Adrenal gland (tissue), 12 donors: Measurements from ENCODE around the gene SIN3A. TPM values are rescaled to one million over a fixed set of nuclear protein-coding genes. Genes with fewer than 3 reads are reported as not detected.

Experiments used
- DNase-seq, 7 donors: peaks; one replicate each; pipeline ENCODE4 v3.0.0-alpha.2; 2019 to 2020
- H3K27ac ChIP-seq, 5 donors: fragments of 200-600 bp; sonication (generic) in 4 of 5; 1 replicate in 3 of 5; 2 replicates in 2 of 5; pipeline versions ENCODE4 v1.5.1 to v1.8.0; 2016 to 2020; ENCODE audit warnings: mild to moderate bottlenecking in 1 of 5
- H3K27me3 ChIP-seq: fragments of 200-600 bp; 2 replicates; pipeline ENCODE4 v1.8.0; 2021
- H3K36me3 ChIP-seq, 2 donors: fragments of 200-600 bp; replicated peaks in 1 of 2; 1 replicate in 1 of 2; 2 replicates in 1 of 2; pipeline versions ENCODE4 v1.5.1 to v1.8.0; 2018 to 2022
- H3K4me1 ChIP-seq, 2 donors: fragments of 200-600 bp; replicated peaks in 1 of 2; 1 replicate in 1 of 2; 2 replicates in 1 of 2; pipeline versions ENCODE4 v1.5.1 to v1.8.0; 2018 to 2021
- H3K4me3 ChIP-seq, 4 donors: fragments of 200-600 bp; sonication (generic) in 3 of 4; one replicate each; pipeline ENCODE4 v1.5.1; 2016 to 2018
- H3K9me3 ChIP-seq, 3 donors: fragments of 200-600 bp; sonication (generic) in 1 of 3; replicated peaks in 1 of 3; 1 replicate in 2 of 3; 2 replicates in 1 of 3; pipeline versions ENCODE4 v1.5.1 to v1.8.0; 2016 to 2021
- POLR2A ChIP-seq, 2 donors: fragments of 450-650 bp; IDR thresholded peaks; one replicate each; pipeline ENCODE4 v1.6.1; 2017; ENCODE audit warnings: antibody characterized with exemption in 2 of 2, mild to moderate bottlenecking in 2 of 2, moderate library complexity in 1 of 2
- WGBS, 4 donors: extraction: QIAGEN DNeasy Blood & Tissue Kit in 2 of 4; methylation state at CpG; one replicate each; pipeline versions ENCODE4 v1.1.5 to v1.1.7; 2013 to 2017; 5-methylcytosine and 5-hydroxymethylcytosine counted together
- intact Hi-C, 2 donors: fragments of 100-400 bp; cut with DNase I; formaldehyde crosslinking; loops; one replicate each; pipeline versions ENCODE4 v1.14.1 to v1.15.0; 2022 to 2023
- polyA plus RNA-seq, 3 donors: library from polyadenylated mRNA; stranded (reverse); fragments of 200-250 nt in 2 of 3; fragments of 350-450 nt in 1 of 3; fragmentation: Illumina TruSeq in 1 of 3; extraction: RNeasy Lipid Tissue Mini Kit (QIAGEN cat#74804) in 1 of 3; gene quantifications; one replicate each; pipeline ENCODE4 v1.2.3, GENCODE V29; 2013 to 2014
- total RNA-seq, 9 donors: library from RNA; depleted of rRNA in 4 of 9; stranded (reverse); fragments of >200 nt in 4 of 9; fragments of 120-200 nt in 1 of 9; fragmentation: NEBNext Ultra II Directional in 1 of 9; extraction: Animal tissue kit (Norgen Biotek cat#: 25700) in 1 of 9; gene quantifications; one replicate each; pipeline versions ENCODE4 v1.1.0 to v1.2.4, GENCODE V29; 2013 to 2023
- TF ChIP-seq, protein P1 (sequence below), 6 experiments: fragments of 450-650 bp in 4 of 6; fragments of 200-600 bp in 2 of 6; sonication (generic) in 1 of 6; IDR thresholded peaks; 1 replicate in 5 of 6; 2 replicates in 1 of 6; pipeline versions ENCODE4 v1.5.1 to v1.8.0; 2016 to 2021; ENCODE audit warnings: antibody characterized with exemption in 6 of 6, mild to moderate bottlenecking in 2 of 6, moderate library complexity in 1 of 6
- donor health status: healthy with polysubstance abuse.
- donor health status: Bipolar disorder and iron deficiency.
- donor health status: DM: yes; HTN: yes; CAD: no.
- donor health status: DM: no; HTN: no; CAD: no.
- donor health status: DM: no; HTN: no; CAD: no.
- donor health status: DM: yes; HTN: yes; CAD: no.

Gene SIN3A
- total and polyA plus RNA-seq, 12 donors: 11.1 to 72.7 (median 32.0) TPM

DNA sequence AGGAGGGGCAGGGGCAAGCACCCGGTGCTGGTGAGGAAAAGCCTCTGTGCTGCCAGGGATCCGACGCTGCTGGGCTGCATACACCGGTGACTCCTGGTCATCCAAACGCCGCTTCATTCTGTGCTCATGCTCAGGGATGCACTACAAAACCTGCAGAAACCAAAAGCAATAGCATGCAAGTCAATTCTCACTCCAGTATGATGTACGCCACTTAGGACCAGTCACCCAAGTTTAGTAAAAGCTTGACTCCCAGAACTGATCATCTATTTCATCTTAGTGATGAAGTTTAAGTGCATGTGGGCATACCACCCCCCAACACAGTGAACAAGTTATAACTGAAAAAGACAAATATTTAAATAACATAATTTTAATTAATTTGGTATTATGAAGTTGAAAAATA lies 21.2 kb downstream of the SIN3A start:
- WGBS, 4 donors: 94 to 97% (median 95%) methylated on average over 4 to 7 of the region's 7 CpGs
- no peak for DNase-seq
- intact Hi-C loops: no loop called here
- Histone ChIP-seq H3K9me3 (no peaks in the 10 kb centered on the region), H3K27ac (no peak overlapping the region), H3K4me3 (no peak overlapping the region), H3K4me1 (peaks cover 0 to 5% of the 10 kb centered on the region in 2 donors), H3K27me3 (no peaks in the 10 kb centered on the region), H3K36me3 (peaks cover 0 to 25% of the 10 kb centered on the region in 2 donors)
- no peak for TF ChIP-seq POLR2A (IDR thresholded peaks at IDR 0.05)
- TF ChIP-seq, protein P1, sequence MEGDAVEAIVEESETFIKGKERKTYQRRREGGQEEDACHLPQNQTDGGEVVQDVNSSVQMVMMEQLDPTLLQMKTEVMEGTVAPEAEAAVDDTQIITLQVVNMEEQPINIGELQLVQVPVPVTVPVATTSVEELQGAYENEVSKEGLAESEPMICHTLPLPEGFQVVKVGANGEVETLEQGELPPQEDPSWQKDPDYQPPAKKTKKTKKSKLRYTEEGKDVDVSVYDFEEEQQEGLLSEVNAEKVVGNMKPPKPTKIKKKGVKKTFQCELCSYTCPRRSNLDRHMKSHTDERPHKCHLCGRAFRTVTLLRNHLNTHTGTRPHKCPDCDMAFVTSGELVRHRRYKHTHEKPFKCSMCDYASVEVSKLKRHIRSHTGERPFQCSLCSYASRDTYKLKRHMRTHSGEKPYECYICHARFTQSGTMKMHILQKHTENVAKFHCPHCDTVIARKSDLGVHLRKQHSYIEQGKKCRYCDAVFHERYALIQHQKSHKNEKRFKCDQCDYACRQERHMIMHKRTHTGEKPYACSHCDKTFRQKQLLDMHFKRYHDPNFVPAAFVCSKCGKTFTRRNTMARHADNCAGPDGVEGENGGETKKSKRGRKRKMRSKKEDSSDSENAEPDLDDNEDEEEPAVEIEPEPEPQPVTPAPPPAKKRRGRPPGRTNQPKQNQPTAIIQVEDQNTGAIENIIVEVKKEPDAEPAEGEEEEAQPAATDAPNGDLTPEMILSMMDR (IDR thresholded peaks at IDR 0.05): no peak

DNA sequence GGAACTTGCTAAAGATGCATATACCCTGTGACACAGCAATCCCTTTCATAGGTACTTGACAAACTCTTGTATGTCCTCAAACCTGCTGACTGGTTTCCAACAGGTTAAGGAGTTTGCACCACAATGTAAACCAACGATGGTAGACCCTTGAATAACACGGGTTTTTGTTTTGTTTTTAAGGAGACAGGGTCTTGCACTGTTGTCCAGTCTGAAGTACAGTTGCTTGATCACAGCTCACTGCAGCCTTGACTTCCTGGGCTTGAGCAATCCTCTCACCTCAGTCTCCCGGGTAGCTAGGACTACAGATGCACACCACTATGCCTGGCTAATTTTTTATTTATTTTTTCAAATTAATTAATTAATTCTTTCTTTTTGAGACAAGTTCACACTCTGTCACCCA lies 23.3 kb downstream of the SIN3A start:
- DNase-seq: no peak
- peaks cover 0 to 25% of the 10 kb centered on the region in 2 donors for H3K36me3 ChIP-seq
- no peak overlapping the region for H3K27ac ChIP-seq
- TF ChIP-seq POLR2A (IDR thresholded peaks at IDR 0.05): no peak
- TF ChIP-seq, protein P1 (IDR thresholded peaks at IDR 0.05): no peak
- no peaks in the 10 kb centered on the region for H3K9me3 ChIP-seq
- no peaks in the 10 kb centered on the region for H3K27me3 ChIP-seq
- WGBS, 4 donors: 83 to 92% (median 89%) methylated on average over 3 of the region's 3 CpGs
- H3K4me3 ChIP-seq: no peak overlapping the region
- no peaks in the 10 kb centered on the region for H3K4me1 ChIP-seq
- intact Hi-C loops: no loop called here

DNA sequence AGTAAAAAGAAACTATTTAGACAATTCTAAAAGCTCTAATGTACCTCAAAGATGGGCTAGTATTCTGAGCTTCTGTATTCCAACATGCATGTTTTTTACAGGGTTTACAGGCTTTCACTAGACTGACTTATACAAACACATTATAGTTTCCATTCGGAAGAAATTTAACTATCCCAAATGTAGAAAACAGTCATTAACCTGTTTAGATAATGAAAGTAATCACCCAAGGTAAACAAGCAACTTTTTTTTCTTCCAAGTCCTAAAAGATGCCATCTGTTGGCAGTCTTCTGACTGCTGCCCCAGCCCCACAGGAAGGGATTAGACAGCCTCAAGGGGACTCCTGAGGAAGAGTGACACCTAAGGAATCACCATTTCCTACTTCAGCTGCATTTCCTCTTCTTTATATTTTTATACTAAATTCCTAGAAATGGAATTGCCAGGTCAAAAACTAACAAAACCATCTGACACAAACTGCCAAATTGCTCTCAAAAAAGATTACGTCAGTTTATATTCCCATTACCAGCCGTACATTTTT lies 25.5 kb downstream of the SIN3A start:
- Histone ChIP-seq H3K27me3 (no peaks in the 10 kb centered on the region), H3K27ac (no peak overlapping the region), H3K9me3 (no peaks in the 10 kb centered on the region), H3K4me3 (no peak overlapping the region), H3K4me1 (no peaks in the 10 kb centered on the region), H3K36me3 (peaks cover 0 to 40% of the 10 kb centered on the region in 2 donors)
- TF ChIP-seq, protein P1 (IDR thresholded peaks at IDR 0.05): no peak
- TF ChIP-seq POLR2A (IDR thresholded peaks at IDR 0.05): no peak
- no peak for DNase-seq
- WGBS, 4 donors: 57 to 62% (median 61%) methylated on average over 3 of the region's 3 CpGs
- intact Hi-C loops: no loop called here

DNA sequence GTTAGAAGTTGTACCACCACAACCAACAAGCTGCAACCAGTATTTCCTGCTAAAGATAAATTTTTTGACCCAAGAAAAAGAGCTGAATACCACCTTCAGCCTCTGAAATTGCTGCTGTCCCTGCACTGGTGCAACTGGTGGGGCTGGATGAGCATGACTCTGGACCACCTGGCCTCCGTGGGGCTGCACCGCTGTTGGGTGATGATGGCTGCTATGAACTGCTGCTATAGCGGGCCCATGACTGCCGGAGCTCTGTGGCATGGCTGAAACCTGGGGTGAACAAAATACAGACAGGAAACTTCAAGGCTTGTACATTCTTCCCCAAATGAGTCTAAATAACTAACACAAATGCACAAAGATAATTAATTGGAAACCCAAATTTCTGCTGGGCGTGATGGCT lies 28.9 kb downstream of the SIN3A start:
- Histone ChIP-seq H3K4me3 (no peak overlapping the region), H3K27me3 (no peaks in the 10 kb centered on the region), H3K36me3 (peaks cover 0 to 23% of the 10 kb centered on the region in 2 donors), H3K27ac (no peak overlapping the region), H3K9me3 (no peaks in the 10 kb centered on the region), H3K4me1 (no peaks in the 10 kb centered on the region)
- intact Hi-C loops: no loop called here
- 94 to 98% (median 97%) methylated on average over 5 of the region's 5 CpGs for WGBS, 4 donors
- TF ChIP-seq, protein P1 (IDR thresholded peaks at IDR 0.05): no peak
- TF ChIP-seq POLR2A (IDR thresholded peaks at IDR 0.05): no peak
- no peak for DNase-seq
